HG03139 (cell line): Measurements from ENCODE around the gene KLHDC9.
"Not testable (repeated sequence)": the region's sequence is repeated elsewhere in the genome, so short reads cannot be mapped to it uniquely, and the experiment has no call there.

Source experiments
- ATAC-seq: cut with Tn5 transposase; IDR thresholded peaks from one replicate; pipeline ENCODE4 v1.9.1; 2021; ENCODE audit not compliant: unreplicated experiment

Gene KLHDC9

DNA sequence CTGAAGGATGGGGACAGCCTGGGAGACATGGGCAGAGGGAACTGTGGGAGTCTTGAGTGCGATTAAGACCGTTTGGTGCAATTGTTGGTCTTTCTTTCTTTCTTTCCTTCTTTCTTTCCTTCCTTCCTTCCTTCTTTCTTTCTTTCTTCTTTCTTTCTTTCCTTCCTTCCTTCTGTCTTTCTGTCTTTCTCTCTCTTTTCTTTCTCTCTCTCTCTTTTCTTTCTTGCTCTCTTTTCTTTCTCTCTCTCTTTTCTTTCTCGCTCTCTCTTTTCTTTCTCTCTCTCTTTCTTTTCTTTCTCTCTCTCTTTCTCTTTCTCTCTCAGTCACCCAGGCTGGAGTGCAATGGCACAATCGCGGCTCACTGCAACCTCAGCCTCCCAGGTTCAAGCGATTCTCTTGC is 2.9 kb upstream of the KLHDC9 start:
- ATAC-seq, result no peak

DNA sequence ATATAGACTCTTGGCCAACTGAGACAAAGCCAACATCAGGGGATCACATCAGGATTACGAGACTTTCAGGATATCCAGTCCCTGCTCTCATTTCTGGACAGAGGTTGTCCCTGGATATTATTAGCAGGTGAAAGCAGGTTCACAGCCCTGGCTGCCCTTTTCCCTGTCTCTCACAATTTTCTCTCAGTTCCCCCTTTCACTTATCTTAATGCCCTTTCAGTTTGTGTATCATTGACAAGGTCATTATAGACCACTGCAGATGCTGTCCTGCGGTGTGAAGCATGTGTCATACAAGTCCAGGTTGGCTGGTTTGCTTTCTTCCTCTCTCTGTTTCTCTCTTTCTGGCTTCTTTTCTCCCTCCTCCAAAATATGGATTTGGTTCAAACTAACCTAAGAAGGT is 2.1 kb upstream of the KLHDC9 start:
- no peak for ATAC-seq

- ATAC-seq, result no peak
These were observed 1.6 kb upstream of the KLHDC9 start for GRCh38 chr1:161096530-161096929.

DNA sequence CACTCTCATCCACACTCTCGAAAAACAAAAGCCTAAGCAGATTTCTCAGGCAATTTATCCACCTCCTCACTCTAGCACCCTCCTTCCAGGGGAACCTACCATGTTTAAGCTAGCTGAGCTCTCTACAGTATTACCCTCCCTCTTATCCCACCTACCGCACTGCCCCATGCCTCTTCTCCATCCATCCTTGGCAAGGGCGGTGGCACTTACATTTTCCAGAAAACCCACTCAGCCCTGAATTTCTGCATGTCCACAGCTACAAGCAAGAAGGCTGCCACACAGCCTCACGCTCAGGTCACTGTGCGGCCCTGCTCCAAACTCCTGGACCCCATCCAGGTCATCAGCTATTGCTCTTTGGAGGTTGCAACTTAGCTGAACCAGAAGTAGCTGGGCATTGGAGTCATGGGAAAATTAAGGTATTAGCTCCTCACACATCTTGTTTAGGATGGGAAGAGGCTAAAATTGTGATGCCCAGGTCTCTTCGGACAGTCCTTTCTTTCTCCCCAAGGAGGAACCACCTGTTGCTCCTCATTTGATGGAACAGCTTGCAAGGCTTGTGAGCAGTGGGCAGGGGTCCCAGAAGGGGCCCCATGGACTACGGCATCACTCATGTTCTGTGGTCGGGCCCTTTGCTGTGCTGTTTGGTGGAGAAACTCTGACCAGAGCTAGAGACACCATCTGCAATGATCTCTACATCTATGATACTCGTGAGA is 1.1 kb downstream of the KLHDC9 start:
- no peak for ATAC-seq

DNA sequence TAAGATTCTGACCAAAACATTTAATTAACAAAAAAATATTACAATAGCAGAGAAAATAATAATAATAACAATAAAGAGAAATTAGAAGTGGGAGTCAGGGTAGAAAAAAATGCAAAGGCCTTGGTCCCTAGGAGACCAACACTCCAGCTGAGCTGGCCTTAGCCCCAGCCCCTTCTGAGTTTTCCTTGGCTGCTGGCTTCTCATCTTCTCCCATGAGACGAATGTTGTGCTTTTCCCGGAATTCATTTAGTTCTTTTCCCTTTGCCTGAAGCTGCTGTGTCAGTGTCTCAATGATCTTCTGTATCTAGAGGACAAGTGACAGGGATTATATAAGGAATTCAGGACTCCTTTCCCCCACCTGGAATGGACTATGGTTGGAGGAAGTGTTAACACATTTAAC is 2.4 kb downstream of the KLHDC9 start:
- no peak for ATAC-seq

GRCh38 chr1:161106431-161106830 is 8.3 kb downstream of the KLHDC9 start:
- no peak for ATAC-seq

DNA sequence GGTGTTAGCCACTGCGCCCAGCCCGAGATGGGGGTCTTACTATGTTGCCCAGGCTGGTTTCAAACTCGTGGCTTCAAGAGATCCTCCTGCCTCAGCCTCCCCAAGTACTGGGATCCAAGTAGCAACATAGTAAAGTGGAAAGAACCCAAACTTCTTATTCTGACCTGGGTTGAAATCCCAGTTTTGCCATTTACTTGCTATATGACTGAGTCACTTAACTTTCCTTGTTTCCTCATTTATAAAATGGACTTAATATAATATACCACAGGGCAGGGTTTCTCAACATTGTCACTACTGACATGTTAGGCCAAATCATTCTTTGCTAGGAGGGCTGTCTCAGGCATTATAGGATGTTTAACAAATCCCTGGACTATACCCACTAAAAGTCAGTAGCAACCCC is 13.0 kb downstream of the KLHDC9 start:
- no peak for ATAC-seq

GRCh38 chr1:161111527-161111926 is 13.4 kb downstream of the KLHDC9 start:
- ATAC-seq, result no peak

DNA sequence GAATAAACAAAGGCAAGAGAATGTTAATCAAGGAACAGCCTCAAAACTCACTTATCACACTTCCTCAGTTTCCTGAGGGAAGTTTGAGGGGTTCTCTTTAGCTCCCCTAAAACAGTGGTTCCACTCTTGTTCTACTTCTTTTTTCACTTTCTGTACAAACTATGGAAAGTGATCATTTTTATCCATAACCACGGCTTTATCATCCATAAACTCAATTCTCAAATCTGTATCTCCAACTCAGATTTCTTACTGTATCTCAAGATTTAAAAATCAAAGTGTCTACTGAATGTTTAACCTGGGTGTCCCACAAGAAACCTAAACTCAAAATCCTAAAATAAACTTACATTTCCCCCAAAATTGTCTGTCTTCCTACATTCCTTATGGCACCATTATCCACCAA is 15.8 kb downstream of the KLHDC9 start:
- ATAC-seq, result no peak

- ATAC-seq, result no peak
These were observed 16.4 kb downstream of the KLHDC9 start for GRCh38 chr1:161114556-161114955.

DNA sequence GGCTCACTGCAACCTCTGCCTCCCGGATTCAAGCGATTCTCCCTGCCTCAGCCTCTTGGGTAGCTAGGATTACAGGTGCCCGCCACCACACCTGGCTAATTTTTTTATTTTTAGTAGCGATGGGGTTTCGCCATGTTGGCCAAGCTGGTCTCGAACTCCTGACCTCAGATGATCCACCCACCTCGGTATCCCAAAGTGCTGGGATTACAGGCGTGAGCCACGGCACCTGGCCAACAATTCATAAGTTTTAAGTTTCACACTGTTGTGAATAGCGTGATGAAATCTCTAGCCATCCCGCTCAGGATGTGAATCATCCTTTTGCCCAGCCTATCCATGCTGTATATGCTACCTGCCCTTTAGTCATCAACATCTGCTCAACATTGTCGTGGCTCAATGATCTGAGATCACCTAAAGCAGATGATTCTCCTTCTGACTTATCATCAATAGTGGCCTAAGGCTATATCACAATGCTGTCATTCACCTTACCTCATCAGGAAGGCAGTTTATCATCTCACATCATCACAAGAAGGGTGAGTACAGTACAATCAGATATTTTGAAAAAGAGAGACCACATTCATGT is 17.1 kb downstream of the KLHDC9 start:
- no peak for ATAC-seq

DNA sequence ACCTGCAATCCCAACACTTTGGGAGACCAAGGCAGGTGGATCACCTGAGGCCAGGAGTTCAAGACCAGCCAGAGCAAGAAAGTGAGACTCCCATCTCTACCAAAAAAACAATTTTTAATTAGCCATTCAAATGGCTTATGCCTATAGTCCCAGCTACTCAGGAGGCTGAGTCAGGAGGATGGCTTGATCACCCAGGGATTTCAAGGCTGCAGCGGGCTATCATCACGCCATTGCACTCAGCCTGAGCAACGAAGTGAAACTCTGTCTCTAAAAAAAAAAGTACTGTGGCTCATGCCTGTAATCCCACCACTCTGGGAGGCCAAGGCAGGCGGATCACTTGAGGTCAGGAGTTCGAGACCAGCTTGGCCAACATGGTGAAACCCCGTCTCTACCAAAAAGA is 17.8 kb downstream of the KLHDC9 start:
- ATAC-seq, result not testable (repeated sequence)

- ATAC-seq, result peak; percentile 66
These were observed 19.8 kb downstream of the KLHDC9 start, which contains the start of the genes NIT1 and PFDN2 for GRCh38 chr1:161117759-161118581. Gene NIT1, plus strand, starts transcription at chr1:161118105. Its CDS starts 72 bp downstream, at chr1:161118177. Gene PFDN2, minus strand, starts transcription at chr1:161118037. Its CDS starts 11 bp downstream, at chr1:161118026.

GRCh38 chr1:161119092-161119903 is 21.1 kb downstream of the KLHDC9 start:
- ATAC-seq, result peak; percentile 44

DNA sequence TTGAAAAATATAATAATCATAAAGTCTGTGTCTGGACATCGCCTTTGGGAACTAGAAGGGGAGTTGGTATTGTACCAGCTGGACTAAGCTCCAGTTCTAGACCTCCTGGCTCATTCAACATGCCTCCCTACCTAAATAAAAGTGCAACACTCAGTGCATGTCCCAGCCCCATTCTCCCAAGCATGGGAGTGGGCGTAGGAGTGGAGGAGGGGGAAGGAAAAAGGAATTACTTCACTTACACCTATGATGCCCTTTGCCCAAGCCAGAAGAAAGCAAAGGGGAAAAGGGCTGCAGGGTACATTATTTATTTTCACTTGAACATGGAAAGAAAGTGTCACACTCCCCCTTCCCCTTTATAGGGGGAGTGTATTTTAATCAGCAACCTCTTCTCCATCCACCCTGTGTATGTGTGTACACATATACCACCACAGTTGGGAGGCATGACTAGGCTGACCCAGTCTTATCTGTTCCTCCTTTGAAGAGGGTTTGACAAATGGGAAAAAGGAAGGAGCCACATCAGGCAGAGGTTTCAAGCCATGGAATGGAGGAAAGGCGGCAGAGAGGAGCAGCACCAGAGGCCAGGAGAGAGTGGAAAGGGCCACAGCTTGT is 23.0 kb downstream of the KLHDC9 start:
- ATAC-seq, result no peak

- no peak for ATAC-seq
These were observed 23.7 kb downstream of the KLHDC9 start for GRCh38 chr1:161121834-161122233.

DNA sequence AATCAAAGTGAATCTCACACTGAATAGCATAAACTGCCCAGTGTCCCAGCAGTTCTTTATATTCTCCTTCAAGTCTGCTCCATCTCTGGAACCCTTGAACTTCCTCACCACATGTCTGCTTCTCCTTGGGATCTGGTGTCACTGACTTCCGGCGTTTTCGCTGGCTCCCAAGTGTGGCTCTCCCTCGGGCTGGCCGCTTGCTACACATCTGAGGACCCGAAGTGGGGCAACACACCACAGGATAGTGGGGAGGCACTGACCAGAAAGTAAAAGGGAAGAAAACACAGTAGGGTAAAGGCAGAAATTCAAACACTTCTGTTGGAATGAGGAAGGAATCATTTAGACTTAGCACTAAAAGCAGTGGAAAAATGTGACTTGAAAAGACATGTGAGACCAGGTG is 24.8 kb downstream of the KLHDC9 start:
- no peak for ATAC-seq

- ATAC-seq, result no peak
These were observed 29.5 kb downstream of the KLHDC9 start for GRCh38 chr1:161127649-161128048.

DNA sequence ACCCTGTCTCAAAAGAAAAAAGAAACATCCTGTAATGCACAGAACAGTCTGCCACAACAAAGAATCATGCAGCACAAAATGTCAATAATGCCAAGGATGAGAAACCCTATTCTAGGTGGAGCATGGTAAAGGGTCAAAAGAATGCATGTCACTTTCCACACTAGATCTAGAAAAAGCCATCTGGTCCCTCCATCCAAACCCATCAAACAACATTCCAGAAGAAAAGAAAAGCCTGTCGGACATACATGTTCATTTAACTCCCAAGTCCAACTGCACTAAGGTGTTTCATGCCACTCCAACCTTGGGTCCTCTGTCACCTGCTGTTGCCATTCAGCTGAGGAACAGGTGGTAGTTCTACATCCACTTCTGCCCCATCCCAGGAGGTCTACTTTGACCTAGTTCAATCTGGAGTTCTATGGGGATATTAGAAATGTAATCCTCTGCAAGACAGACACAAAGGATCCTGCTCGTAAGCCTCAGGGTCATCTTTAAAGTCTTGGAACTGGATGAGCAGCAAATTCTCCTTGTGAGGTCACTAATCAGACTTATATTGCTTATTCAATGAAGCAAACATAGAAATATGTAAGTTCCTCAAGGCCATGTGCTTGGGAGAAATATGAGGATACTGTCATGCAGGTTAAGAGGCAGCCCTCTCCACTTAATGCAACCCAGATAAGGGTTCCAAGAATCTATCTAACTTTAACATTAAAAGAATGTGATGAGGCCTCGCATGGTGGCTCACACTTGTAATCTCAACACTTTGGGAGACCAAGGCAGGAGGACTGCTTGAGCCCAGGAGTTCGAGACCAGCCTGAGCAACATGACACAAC is 30.6 kb downstream of the KLHDC9 start:
- no peak for ATAC-seq

DNA sequence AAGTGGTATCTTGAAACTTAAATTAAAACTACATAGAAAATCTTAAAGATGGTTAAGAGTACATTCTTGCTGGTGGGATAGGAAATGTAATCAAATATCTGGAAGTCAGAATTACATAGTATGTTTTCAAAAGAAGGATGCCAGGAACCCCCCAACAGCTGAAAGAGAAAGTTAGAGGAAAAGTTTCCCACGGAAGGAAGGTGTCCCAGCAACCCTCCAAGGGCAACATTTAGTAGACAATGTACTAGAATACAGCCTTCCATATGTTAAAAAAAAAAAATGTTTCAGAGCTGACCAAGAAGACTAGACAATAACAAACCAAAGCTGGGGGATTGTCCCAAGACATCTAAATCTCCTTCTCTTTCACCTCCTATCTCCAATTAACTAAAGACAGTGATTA is 32.1 kb downstream of the KLHDC9 start:
- ATAC-seq, result no peak
